Ovary (tissue), 9 donors: Measurements from ENCODE around the gene HSDL2. TPM values are rescaled to one million over a fixed set of nuclear protein-coding genes. Genes with fewer than 3 reads are reported as not detected.

Experiments used
- DNase-seq, 5 donors: peaks; one replicate each; pipeline ENCODE4 v3.0.0-alpha.2; 2019 to 2020
- H3K27ac ChIP-seq, 2 donors: fragments of 200-600 bp; one replicate each; pipeline versions ENCODE4 v1.5.1 to v1.8.0; 2019 to 2022
- H3K27me3 ChIP-seq: fragments of 200-600 bp; one replicate; pipeline ENCODE4 v1.8.0; 2022
- H3K36me3 ChIP-seq: fragments of 200-600 bp; sonication (generic); one replicate; pipeline ENCODE4 v1.5.1; 2019
- H3K4me1 ChIP-seq: one replicate; pipeline ENCODE4 v1.8.1; 2013; ENCODE audit warnings: mild to moderate bottlenecking, moderate library complexity; ENCODE audit not compliant: insufficient read depth
- H3K4me3 ChIP-seq: fragments of 200-600 bp; sonication (generic); one replicate; pipeline ENCODE4 v1.5.1; 2017
- H3K9me3 ChIP-seq, 2 donors: fragments of 200-600 bp in 1 of 2; sonication (generic) in 1 of 2; one replicate each; pipeline versions ENCODE4 v1.5.1 to v1.8.1; 2013 to 2019; ENCODE audit warnings: mild to moderate bottlenecking in 1 of 2, moderate library complexity in 1 of 2
- EP300 ChIP-seq: sonication (generic); formaldehyde crosslinking; IDR thresholded peaks from one replicate; pipeline ENCODE4 v1.6.1; 2017; ENCODE audit warnings: antibody characterized with exemption
- POLR2A ChIP-seq: fragments of 450-650 bp; IDR thresholded peaks from one replicate; pipeline ENCODE4 v1.6.1; 2017; ENCODE audit warnings: antibody characterized with exemption, mild to moderate bottlenecking, moderate library complexity
- WGBS, 3 donors: extraction: QIAGEN DNeasy Blood & Tissue Kit in 1 of 3; methylation state at CpG; one replicate each; pipeline versions ENCODE4 v1.1.5 to v1.1.7; 2013 to 2017; 5-methylcytosine and 5-hydroxymethylcytosine counted together
- intact Hi-C, 4 donors: fragments of 100-400 bp; cut with DNase I; formaldehyde crosslinking; loops; one replicate each; pipeline versions ENCODE4 v1.11.0 to v1.15.1; 2022 to 2023
- polyA plus RNA-seq, 2 donors: library from polyadenylated mRNA; stranded (reverse); fragments of 200-250 nt in 1 of 2; fragments of 350-450 nt in 1 of 2; fragmentation: Illumina TruSeq in 1 of 2; extraction: RNeasy Lipid Tissue Mini Kit (QIAGEN cat#74804) in 1 of 2; gene quantifications; one replicate each; pipeline ENCODE4 v1.2.3, GENCODE V29; 2013 to 2014
- total RNA-seq, 7 donors: library from RNA; depleted of rRNA in 2 of 7; stranded (reverse); fragments of >200 nt in 2 of 7; fragmentation: NEBNext Ultra II Directional in 3 of 7; extraction: Animal tissue kit (Norgen Biotek cat#: 25700) in 3 of 7; gene quantifications; one replicate each; pipeline versions ENCODE4 v1.1.0 to v1.2.4, GENCODE V29; 2016 to 2023
- TF ChIP-seq, protein P1 (sequence below), 3 donors: fragments of 450-650 bp in 2 of 3; fragments of 200-600 bp in 1 of 3; IDR thresholded peaks; one replicate each; pipeline versions ENCODE4 v1.5.1 to v1.8.0; 2016 to 2022; ENCODE audit warnings: antibody characterized with exemption in 3 of 3, mild to moderate bottlenecking in 1 of 3
- donor health status: DM: no; HTN: no; CAD: no; lungs with moderate emphysema.
- donor health status: DM: no; HTN: no; CAD: no.
- donor health status: Bipolar disorder and iron deficiency.
- donor health status: DM: yes; HTN: yes; CAD: no.
- donor health status: DM: no; HTN: no; CAD: no.
- donor health status: DM: yes; HTN: yes; CAD: no.

Gene HSDL2
- total and polyA plus RNA-seq, 9 donors, result 44.8 to 79.9 (median 66.1) TPM

DNA sequence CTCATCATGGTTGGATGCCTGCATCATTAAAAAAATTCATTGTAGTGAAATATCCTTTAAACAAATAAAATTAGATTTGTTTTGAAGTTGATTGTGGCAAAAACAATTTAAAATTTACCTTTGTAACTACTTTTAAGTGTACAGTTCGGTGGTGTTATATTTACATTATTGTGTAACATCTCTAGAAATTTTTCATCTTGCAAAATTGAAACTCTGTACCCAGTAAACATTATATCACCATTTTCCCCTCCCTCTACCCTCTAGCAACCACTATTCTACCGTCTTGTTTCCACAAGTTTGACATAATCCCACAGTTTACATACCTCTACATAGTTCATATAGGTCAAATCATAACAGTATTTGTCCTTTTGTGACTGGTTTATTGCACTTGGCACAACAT, 104.7 kb downstream of the HSDL2 start:
- no peaks in the 10 kb centered on the region for H3K36me3 ChIP-seq
- peaks cover 3% of the 10 kb centered on the region for H3K4me1 ChIP-seq
- H3K4me3 ChIP-seq, result no peak overlapping the region
- 87 to 96% (median 87%) methylated on average over 2 of the region's 2 CpGs for WGBS, 3 donors
- no peak for DNase-seq
- no peaks in the 10 kb centered on the region for H3K9me3 ChIP-seq
- no peak overlapping the region for H3K27ac ChIP-seq
- no peak for TF ChIP-seq EP300
- TF ChIP-seq POLR2A, result no peak
- TF ChIP-seq, protein P1, sequence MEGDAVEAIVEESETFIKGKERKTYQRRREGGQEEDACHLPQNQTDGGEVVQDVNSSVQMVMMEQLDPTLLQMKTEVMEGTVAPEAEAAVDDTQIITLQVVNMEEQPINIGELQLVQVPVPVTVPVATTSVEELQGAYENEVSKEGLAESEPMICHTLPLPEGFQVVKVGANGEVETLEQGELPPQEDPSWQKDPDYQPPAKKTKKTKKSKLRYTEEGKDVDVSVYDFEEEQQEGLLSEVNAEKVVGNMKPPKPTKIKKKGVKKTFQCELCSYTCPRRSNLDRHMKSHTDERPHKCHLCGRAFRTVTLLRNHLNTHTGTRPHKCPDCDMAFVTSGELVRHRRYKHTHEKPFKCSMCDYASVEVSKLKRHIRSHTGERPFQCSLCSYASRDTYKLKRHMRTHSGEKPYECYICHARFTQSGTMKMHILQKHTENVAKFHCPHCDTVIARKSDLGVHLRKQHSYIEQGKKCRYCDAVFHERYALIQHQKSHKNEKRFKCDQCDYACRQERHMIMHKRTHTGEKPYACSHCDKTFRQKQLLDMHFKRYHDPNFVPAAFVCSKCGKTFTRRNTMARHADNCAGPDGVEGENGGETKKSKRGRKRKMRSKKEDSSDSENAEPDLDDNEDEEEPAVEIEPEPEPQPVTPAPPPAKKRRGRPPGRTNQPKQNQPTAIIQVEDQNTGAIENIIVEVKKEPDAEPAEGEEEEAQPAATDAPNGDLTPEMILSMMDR (IDR thresholded peaks at IDR 0.05), result no peak
- no peaks in the 10 kb centered on the region for H3K27me3 ChIP-seq
- intact Hi-C loops, result loop anchor here in 1 of 4 donors (10.0 kb wide), 1 partner anchor 100 kb away; the partner anchor contains the start of gene HSDL2

DNA sequence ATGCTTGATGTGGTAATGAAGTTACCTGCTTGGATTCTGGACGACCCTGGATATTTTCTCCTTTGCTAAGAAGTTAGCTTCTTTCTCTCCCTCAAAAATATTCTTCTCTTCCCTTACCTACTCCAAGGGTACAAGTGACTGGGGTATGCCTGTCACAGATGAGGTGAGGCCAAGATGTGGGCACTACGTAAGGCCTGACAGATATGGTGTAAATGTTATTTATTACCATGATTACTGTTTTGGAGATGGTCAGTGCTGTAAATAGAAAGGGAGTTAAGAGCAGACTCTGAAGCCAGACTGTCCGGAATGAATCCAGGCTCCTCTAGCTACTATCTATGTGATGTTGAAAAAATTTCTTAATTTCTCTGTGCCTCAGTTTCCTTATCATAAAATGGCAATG, 105.7 kb downstream of the HSDL2 start:
- peak overlapping the region in 1 of 2 donors; percentile 87 for H3K27ac ChIP-seq
- no peaks in the 10 kb centered on the region for H3K9me3 ChIP-seq
- no peak for TF ChIP-seq EP300
- TF ChIP-seq POLR2A, result no peak
- TF ChIP-seq, protein P1 (IDR thresholded peaks at IDR 0.05), result no peak
- WGBS, 3 donors, result 74 to 76% (median 75%) methylated on average over 3 of the region's 3 CpGs
- no peaks in the 10 kb centered on the region for H3K36me3 ChIP-seq
- no peak for DNase-seq
- no peaks in the 10 kb centered on the region for H3K27me3 ChIP-seq
- intact Hi-C loops, result loop anchor here in 1 of 4 donors (10.0 kb wide), 1 partner anchor 101 kb away; the partner anchor contains the start of gene HSDL2
- H3K4me3 ChIP-seq, result no peak overlapping the region
- H3K4me1 ChIP-seq, result peaks cover 4% of the 10 kb centered on the region

DNA sequence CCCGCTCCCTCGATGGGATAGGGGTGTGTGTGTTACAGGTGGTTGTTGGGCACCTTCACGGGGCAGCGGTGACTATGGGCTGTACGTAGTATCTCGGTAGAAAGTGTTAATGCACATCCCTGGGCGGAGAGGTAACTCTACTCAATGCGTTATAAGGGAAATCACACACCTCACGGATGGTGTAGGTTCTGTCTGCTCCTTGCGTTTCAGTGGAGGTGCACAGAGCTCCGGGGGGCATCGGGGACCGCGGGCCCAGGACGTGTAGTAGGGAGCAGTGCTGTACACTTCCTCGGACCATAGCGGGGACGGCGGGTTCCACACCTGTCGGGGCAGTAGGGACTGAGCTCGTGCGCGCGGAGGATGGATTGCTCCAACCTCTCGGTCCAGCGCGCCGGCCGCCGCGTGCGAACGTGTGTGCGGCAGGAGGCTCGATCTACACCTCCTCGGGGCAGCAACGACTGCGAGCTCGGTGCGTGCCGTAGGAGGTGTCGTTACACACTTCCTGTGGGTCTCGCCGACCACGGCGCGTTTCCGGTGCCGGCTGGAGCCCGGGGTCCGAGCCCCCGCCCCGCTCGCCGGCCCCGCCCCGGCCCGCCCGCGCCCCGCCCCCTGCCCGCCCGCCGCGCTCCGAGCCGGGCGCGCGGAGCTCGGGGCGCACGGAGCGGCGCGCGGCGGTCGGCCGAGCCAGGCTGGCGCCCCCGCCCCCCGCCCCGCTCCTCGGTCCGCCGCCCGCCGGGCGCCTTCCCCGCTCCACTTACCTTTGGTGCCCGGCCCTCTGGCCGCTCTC, 106.5 kb downstream of the HSDL2 start, which contains the start of gene KIAA1958:
Gene KIAA1958 (plus strand): TSS at position 607 of the 787 bp plus-strand sequence. CDS start 87,254 bp downstream, outside the sequence.
- 1 to 3% (median 2%) methylated on average over 38 to 92 of the region's 93 CpGs for WGBS, 3 donors
- Histone ChIP-seq H3K4me1 (peaks cover 4% of the 10 kb centered on the region), H3K9me3 (no peaks in the 10 kb centered on the region), H3K27me3 (no peaks in the 10 kb centered on the region), H3K4me3 (peak within 1 kb of the TSS; percentile 87), H3K36me3 (no peaks in the 10 kb centered on the region), H3K27ac (peak within 1 kb of the TSS; percentile 92 to 97)
- intact Hi-C loops, result loop anchor here in 1 of 4 donors (10.0 kb wide), 1 partner anchor 102 kb away; the partner anchor contains the start of gene HSDL2
- peak; percentile 83 to 89 (median 86) for DNase-seq
- no peak for TF ChIP-seq EP300
- peak; percentile 64 for TF ChIP-seq POLR2A
- TF ChIP-seq, protein P1 (IDR thresholded peaks at IDR 0.05), result peak in 1 of 3 donors; percentile 20

DNA sequence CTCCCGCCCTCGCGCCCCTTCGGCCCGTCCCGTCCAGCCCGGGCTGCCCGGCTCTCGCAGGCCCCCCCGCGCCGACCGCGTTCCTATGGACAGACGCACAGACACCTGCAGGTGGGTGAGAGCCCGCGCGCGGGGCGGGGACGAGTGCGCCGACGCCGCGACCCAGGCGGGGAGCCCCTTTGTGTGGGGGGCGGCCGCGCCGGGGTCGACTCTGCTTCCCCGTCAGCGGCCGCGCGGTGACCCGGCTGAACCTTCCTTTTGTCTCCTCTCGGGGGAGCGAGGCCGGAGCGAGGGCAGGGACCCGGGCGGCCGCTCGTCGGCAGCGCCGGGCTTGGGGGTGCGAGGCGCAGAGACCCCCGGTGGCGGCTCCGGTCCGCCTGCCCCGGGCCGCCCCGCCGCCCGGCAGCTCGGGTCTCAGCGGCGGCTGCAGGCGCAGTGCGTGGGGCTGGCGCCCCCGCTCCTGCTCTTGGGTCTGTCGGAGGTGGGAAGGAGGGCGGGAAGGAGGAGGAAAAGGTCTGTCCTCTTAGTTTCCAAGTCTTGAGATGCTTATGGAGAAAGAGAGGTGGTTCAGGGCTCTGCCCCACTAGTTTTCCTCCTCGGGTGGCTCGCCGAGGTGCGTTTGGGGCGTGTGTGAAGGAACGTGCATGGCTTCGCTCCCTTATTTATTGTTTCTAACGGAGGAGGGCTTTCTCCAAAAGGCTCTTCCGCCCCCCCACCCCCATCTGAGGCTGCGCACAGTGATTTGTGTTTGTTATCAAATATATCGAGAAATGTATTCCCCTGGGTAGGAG, 107.3 kb downstream of the HSDL2 start:
- Histone ChIP-seq H3K27ac (peak overlapping the region; percentile 92 to 97), H3K27me3 (no peaks in the 10 kb centered on the region), H3K4me1 (peaks cover 4% of the 10 kb centered on the region), H3K9me3 (no peaks in the 10 kb centered on the region), H3K4me3 (peak overlapping the region; percentile 87), H3K36me3 (no peaks in the 10 kb centered on the region)
- intact Hi-C loops, result loop anchor here in 1 of 4 donors (10.0 kb wide), 1 partner anchor 102 kb away; the partner anchor contains the start of gene HSDL2
- TF ChIP-seq, protein P1 (IDR thresholded peaks at IDR 0.05), result no peak
- TF ChIP-seq EP300 (no peak), POLR2A (no peak)
- peak; percentile 71 to 83 (median 76) for DNase-seq
- 0 to 1% (median 0%) methylated on average over 28 to 80 of the region's 80 CpGs for WGBS, 3 donors
